ENCODE measurements around the gene TLE4.

DNA sequence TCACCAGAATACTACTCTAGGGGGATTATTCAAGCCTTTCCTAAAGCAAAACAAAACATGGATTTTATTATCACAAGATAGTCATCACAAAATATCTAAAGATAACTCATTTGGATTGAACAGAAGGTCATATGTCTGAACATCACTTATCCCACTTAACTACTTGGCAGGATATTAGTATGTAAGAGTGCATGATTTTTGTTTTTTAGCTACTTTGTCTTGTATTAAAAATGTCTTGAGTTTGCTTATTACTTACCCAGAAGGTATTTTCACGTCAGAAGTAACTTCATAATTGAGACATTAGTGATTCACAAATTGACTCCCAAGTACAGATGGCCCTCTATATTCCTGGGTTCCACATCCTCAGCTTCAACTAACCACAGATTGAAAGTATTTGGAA is 113.8 kb downstream of the TLE4 start:
- TF ChIP-seq, protein P1, sequence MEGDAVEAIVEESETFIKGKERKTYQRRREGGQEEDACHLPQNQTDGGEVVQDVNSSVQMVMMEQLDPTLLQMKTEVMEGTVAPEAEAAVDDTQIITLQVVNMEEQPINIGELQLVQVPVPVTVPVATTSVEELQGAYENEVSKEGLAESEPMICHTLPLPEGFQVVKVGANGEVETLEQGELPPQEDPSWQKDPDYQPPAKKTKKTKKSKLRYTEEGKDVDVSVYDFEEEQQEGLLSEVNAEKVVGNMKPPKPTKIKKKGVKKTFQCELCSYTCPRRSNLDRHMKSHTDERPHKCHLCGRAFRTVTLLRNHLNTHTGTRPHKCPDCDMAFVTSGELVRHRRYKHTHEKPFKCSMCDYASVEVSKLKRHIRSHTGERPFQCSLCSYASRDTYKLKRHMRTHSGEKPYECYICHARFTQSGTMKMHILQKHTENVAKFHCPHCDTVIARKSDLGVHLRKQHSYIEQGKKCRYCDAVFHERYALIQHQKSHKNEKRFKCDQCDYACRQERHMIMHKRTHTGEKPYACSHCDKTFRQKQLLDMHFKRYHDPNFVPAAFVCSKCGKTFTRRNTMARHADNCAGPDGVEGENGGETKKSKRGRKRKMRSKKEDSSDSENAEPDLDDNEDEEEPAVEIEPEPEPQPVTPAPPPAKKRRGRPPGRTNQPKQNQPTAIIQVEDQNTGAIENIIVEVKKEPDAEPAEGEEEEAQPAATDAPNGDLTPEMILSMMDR (IDR thresholded peaks at IDR 0.05), result no peak
- no peak for TF ChIP-seq POLR2A (IDR thresholded peaks at IDR 0.05)
- no peak for TF ChIP-seq POLR2AphosphoS5 (IDR thresholded peaks at IDR 0.05)
- no peak for TF ChIP-seq EP300 (IDR thresholded peaks at IDR 0.05)
